B cell (primary cell): Measurements from ENCODE around the gene ORMDL2. TPM values are rescaled to one million over a fixed set of nuclear protein-coding genes. Genes with fewer than 3 reads are reported as not detected.

Experiments
- ATAC-seq: fragments of 200-7000 bp; cut with Tn5 transposase; one replicate; pipeline ENCODE4 v1.10.0; 2021; ENCODE audit warnings: low read depth, mild to moderate bottlenecking, moderate number of reproducible peaks, moderate library complexity
- CTCF ChIA-PET: fragments of 350-600 bp; sonication (Branson Sonifier 250); formaldehyde crosslinking; loops from one replicate; lab custom pipeline; 2021; ENCODE audit warnings: antibody characterized with exemption, inconsistent platforms; lab: Charles Lee
- POLR2A ChIA-PET: fragments of 350-600 bp; sonication (Branson Sonifier 250); formaldehyde crosslinking; loops from one replicate; lab custom pipeline; 2021; ENCODE audit warnings: antibody characterized with exemption; lab: Charles Lee
- DNase-seq: peaks from one replicate; pipeline ENCODE4 v3.0.0; 2013
- H2AFZ ChIP-seq: 2 replicates; pipeline ENCODE4 v1.6.1; 2012; ENCODE audit warnings: mild to moderate bottlenecking, low read depth, low read length; ENCODE audit not compliant: insufficient read depth, poor library complexity, severe bottlenecking
- H3K27ac ChIP-seq, 2 donors: 1 replicate in 1 of 2; 2 replicates in 1 of 2; pipeline ENCODE4 v1.5.1; 2012 to 2013; ENCODE audit warnings: low read length in 2 of 2, mild to moderate bottlenecking in 2 of 2, moderate library complexity in 1 of 2
- H3K27me3 ChIP-seq, 4 experiments: fragments of 200-600 bp in 1 of 4; sonication (generic) in 1 of 4; replicated peaks in 1 of 4; 1 replicate in 2 of 4; 2 replicates in 2 of 4; pipeline versions ENCODE4 v1.6.1 to v1.7.0; 2013 to 2016; ENCODE audit warnings: low read length in 3 of 4, mild to moderate bottlenecking in 2 of 4, mixed read lengths in 1 of 4, moderate library complexity in 1 of 4; ENCODE audit not compliant: insufficient read depth in 4 of 4, control insufficient read depth in 3 of 4; ENCODE audit errors: control extremely low read depth in 1 of 4
- H3K36me3 ChIP-seq, 2 experiments: replicated peaks in 1 of 2; 1 replicate in 1 of 2; 2 replicates in 1 of 2; pipeline versions ENCODE4 v1.6.1 to v1.7.1; 2013; ENCODE audit warnings: low read length in 1 of 2; ENCODE audit not compliant: insufficient read depth in 2 of 2, control insufficient read depth in 1 of 2; ENCODE audit errors: control extremely low read depth in 1 of 2, extremely low read depth in 1 of 2
- H3K4me1 ChIP-seq, 2 donors: fragments of 200-600 bp in 1 of 2; sonication (generic) in 1 of 2; 1 replicate in 1 of 2; 2 replicates in 1 of 2; pipeline versions ENCODE4 v1.5.1 to v1.6.1; 2013 to 2017; ENCODE audit warnings: low read length in 2 of 2; ENCODE audit not compliant: control insufficient read depth in 2 of 2, insufficient read depth in 2 of 2
- H3K4me2 ChIP-seq: replicated peaks from 2 replicates; pipeline ENCODE3; 2012; ENCODE audit warnings: mild to moderate bottlenecking, low read depth, low read length; ENCODE audit not compliant: poor library complexity, severe bottlenecking
- H3K4me3 ChIP-seq, 5 experiments: fragments of 200-600 bp in 1 of 5; sonication (generic) in 1 of 5; 1 replicate in 3 of 5; 2 replicates in 2 of 5; pipeline versions ENCODE4 v1.5.1 to v1.7.0; 2011 to 2016; ENCODE audit warnings: low read length in 4 of 5, mild to moderate bottlenecking in 4 of 5, low read depth in 2 of 5, control low read depth in 1 of 5, moderate library complexity in 1 of 5; ENCODE audit not compliant: insufficient read depth in 1 of 5; ENCODE audit errors: control extremely low read depth in 1 of 5, extremely low read depth in 1 of 5
- H3K79me2 ChIP-seq: fragments of 200-600 bp; sonication (generic); one replicate; pipeline ENCODE4 v1.6.0; 2016; ENCODE audit warnings: low read length; ENCODE audit not compliant: control insufficient read depth, insufficient read depth
- H3K9ac ChIP-seq: fragments of 200-600 bp; sonication (generic); 2 replicates; pipeline ENCODE4 v1.6.1; 2017; ENCODE audit warnings: mild to moderate bottlenecking, low read length, moderate library complexity
- H3K9me3 ChIP-seq, 3 donors: one replicate each; pipeline versions ENCODE4 v1.6.1 to v1.7.1; 2013; ENCODE audit warnings: low read length in 2 of 3; ENCODE audit not compliant: control insufficient read depth in 2 of 3, insufficient read depth in 1 of 3; ENCODE audit errors: control extremely low read depth in 1 of 3
- H4K20me1 ChIP-seq: 2 replicates; pipeline ENCODE4 v1.6.0; 2012; ENCODE audit warnings: mild to moderate bottlenecking, low read length; ENCODE audit not compliant: insufficient read depth, control insufficient read depth, poor library complexity, severe bottlenecking
- H3K27ac Mint-ChIP-seq: one replicate; pipeline ENCODE4 v1.8.0; 2021; ENCODE audit warnings: mixed read lengths
- H3K27me3 Mint-ChIP-seq: one replicate; pipeline ENCODE4 v1.8.0; 2021; ENCODE audit warnings: mixed read lengths
- H3K4me1 Mint-ChIP-seq: one replicate; pipeline ENCODE4 v1.8.0; 2021; ENCODE audit warnings: mixed read lengths
- H3K4me3 Mint-ChIP-seq: one replicate; pipeline ENCODE4 v1.8.0; 2021; ENCODE audit warnings: mixed read lengths
- H3K9me3 Mint-ChIP-seq: one replicate; pipeline ENCODE4 v1.8.0; 2022; ENCODE audit warnings: mixed read lengths; ENCODE audit not compliant: insufficient read depth
- EZH2 ChIP-seq: IDR thresholded peaks from 2 replicates; pipeline ENCODE4 v1.6.1; 2012; ENCODE audit warnings: borderline replicate concordance, low read depth, mild to moderate bottlenecking, moderate library complexity, low read length; ENCODE audit not compliant: insufficient read depth, poor library complexity, severe bottlenecking
- WGBS: methylation state at CpG from one replicate; pipeline ENCODE4 v1.1.5; 2013; ENCODE audit warnings: missing lambda C conversion rate; ENCODE audit not compliant: insufficient coverage; 5-methylcytosine and 5-hydroxymethylcytosine counted together
- intact Hi-C: fragments of 100-400 bp; cut with micrococcal nuclease; formaldehyde crosslinking; loops from one replicate; pipeline ENCODE4 v1.10.0; 2022
- polyA plus RNA-seq: library from polyadenylated mRNA; depleted of rRNA; stranded (reverse); fragments of >200 nt; gene quantifications from 2 replicates; pipeline ENCODE4 v1.2.3, GENCODE V29; 2012
- total RNA-seq, 2 donors: library from RNA; stranded (reverse); fragments of 120-200 nt in 1 of 2; gene quantifications; 1 replicate in 1 of 2; 2 replicates in 1 of 2; pipeline versions ENCODE4 v1.2.3 to v1.2.4, GENCODE V29; 2013 to 2022
- TF ChIP-seq, protein P1 (sequence below): fragments of 200-600 bp; IDR thresholded peaks from one replicate; pipeline ENCODE4 v1.8.0; 2022; ENCODE audit warnings: antibody characterized with exemption, mild to moderate bottlenecking

Gene ORMDL2
- total and polyA plus RNA-seq, 2 donors (not counting 1 experiment from before 2014, with no cell fraction given) = 22.7 to 41.9 TPM

DNA sequence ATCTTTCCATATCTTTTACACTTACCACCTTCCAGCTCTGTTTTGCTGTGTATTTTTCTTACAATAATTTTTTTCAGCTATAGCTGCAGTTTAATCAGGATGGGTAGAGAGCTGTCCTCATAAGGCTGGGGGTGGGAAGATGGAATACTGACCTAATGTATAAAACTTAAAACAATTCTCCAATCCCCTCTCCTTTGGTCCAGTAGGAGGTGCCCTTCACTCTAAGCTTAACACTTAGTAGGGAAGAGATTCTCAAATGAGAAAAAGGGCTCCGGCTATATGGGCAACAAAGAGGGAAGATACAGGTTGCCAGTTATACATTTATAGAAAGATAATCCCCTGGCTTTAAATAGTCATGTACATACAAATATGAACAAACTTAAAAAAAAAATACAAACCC lies 2.8 kb downstream of the ORMDL2 start:
- no CpG with 5 or more reads among the region's 1 CpG for WGBS
- ChIA-PET POLR2A (interaction anchor here (4.2 kb wide), 1 partner anchor 9 kb away, joined by 53 read pairs; the partner anchor contains the start of gene DNAJC14), CTCF (interaction anchor here (0.7 to 4.6 kb wide), 9 partner anchors 9 to 136 kb away, joined by 3 to 39 read pairs (median 4); partner anchors contain the start of genes DGKA and DNAJC14)
- Histone ChIP-seq H3K79me2 (peaks cover 38% of the 10 kb centered on the region), H4K20me1 (peaks cover 10% of the 10 kb centered on the region), H3K9ac (no peak overlapping the region), H3K4me3 (no peak overlapping the region), H3K36me3 (peaks cover 2 to 46% of the 10 kb centered on the region in 2 experiments), H3K27ac (no peak overlapping the region), H3K27me3 (no peaks in the 10 kb centered on the region), H3K4me2 (no peak overlapping the region), H3K9me3 (no peaks in the 10 kb centered on the region), H3K4me1 (peaks cover 21 to 30% of the 10 kb centered on the region in 2 donors), H2AFZ (no peak overlapping the region)
- no peaks in the 10 kb centered on the region for H3K27me3 Mint-ChIP-seq
- intact Hi-C loops = no loop called here
- H3K4me1 Mint-ChIP-seq = peaks cover 21% of the 10 kb centered on the region
- H3K27ac Mint-ChIP-seq = no peak overlapping the region
- no peaks in the 10 kb centered on the region for H3K9me3 Mint-ChIP-seq
- no peak for ATAC-seq
- no peak overlapping the region for H3K4me3 Mint-ChIP-seq
- no peak for DNase-seq
- no peak for TF ChIP-seq EZH2
- TF ChIP-seq, protein P1, sequence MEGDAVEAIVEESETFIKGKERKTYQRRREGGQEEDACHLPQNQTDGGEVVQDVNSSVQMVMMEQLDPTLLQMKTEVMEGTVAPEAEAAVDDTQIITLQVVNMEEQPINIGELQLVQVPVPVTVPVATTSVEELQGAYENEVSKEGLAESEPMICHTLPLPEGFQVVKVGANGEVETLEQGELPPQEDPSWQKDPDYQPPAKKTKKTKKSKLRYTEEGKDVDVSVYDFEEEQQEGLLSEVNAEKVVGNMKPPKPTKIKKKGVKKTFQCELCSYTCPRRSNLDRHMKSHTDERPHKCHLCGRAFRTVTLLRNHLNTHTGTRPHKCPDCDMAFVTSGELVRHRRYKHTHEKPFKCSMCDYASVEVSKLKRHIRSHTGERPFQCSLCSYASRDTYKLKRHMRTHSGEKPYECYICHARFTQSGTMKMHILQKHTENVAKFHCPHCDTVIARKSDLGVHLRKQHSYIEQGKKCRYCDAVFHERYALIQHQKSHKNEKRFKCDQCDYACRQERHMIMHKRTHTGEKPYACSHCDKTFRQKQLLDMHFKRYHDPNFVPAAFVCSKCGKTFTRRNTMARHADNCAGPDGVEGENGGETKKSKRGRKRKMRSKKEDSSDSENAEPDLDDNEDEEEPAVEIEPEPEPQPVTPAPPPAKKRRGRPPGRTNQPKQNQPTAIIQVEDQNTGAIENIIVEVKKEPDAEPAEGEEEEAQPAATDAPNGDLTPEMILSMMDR = no peak

DNA sequence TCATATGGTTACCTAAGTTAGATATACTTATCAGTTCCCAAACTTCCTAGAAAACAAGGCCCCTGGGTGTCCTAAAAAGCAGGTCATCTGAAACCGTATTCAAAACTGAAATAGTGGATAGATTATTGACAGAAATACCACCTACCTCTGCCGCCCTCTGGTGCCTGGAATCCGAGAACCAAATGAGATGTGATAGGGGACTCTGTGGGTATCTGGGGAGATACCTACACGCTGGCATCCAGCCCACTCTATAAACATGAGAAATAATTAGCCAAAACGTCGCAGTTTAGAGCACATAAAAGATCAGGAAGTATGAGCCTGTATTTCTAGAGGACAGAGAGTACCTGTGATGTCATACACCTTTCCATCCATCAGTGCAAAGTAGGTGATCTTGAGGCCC lies 4.4 kb downstream of the ORMDL2 start:
- POLR2A ChIA-PET = no interaction called here
- Mint-ChIP-seq H3K4me3 (no peak overlapping the region), H3K27me3 (no peaks in the 10 kb centered on the region), H3K9me3 (no peaks in the 10 kb centered on the region), H3K4me1 (peaks cover 28% of the 10 kb centered on the region), H3K27ac (peak overlapping the region; percentile 59)
- ATAC-seq = no peak
- Histone ChIP-seq H3K27ac (no peak overlapping the region), H3K9ac (no peak overlapping the region), H2AFZ (no peak overlapping the region), H3K4me2 (no peak overlapping the region), H3K36me3 (peaks cover 2 to 47% of the 10 kb centered on the region in 2 experiments), H3K79me2 (peaks cover 29% of the 10 kb centered on the region), H3K4me3 (no peak overlapping the region), H3K27me3 (no peaks in the 10 kb centered on the region), H3K9me3 (no peaks in the 10 kb centered on the region), H3K4me1 (peaks cover 17 to 31% of the 10 kb centered on the region in 2 donors), H4K20me1 (peaks cover 10% of the 10 kb centered on the region)
- CTCF ChIA-PET = interaction anchor here (0.6 kb wide), 1 partner anchor 301 kb away, joined by 4 read pairs; no protein-coding TSS in a partner anchor
- DNase-seq = no peak
- intact Hi-C loops = no loop called here
- no CpG with 5 or more reads among the region's 6 CpGs for WGBS
- TF ChIP-seq, protein P1 = no peak
- no peak for TF ChIP-seq EZH2
